ENCODE measurements around the gene KIF9.
"Not testable (repeated sequence)": the region's sequence is repeated elsewhere in the genome, so short reads cannot be mapped to it uniquely, and the experiment has no call there.

Gene KIF9

DNA sequence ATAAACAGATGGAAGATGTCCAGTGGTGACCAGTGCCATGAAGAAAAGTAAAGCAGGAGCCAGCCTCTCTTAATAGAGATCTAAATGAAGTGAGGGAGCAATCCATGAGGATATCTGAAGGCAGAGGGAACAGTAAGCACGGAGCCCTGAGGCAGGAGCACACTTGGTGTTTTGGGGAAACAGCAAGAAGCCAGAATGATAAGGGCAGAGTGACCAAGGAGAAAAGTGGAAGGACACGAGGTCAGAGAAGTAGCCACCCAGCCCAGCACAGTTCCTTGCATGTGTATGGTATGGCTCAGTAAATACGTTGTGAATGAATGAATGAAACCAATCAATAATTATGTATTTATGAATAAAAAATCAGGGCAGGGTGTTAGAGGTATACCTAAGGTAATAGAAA lies 11.8 kb upstream of the KIF9 start:
- DNase-seq, result no peak

GRCh38 chr3:47293822-47294221 lies 11.2 kb upstream of the KIF9 start:
- no peak for DNase-seq

GRCh38 chr3:47291754-47292420 lies 9.3 kb upstream of the KIF9 start:
- DNase-seq, result not testable (repeated sequence)

DNA sequence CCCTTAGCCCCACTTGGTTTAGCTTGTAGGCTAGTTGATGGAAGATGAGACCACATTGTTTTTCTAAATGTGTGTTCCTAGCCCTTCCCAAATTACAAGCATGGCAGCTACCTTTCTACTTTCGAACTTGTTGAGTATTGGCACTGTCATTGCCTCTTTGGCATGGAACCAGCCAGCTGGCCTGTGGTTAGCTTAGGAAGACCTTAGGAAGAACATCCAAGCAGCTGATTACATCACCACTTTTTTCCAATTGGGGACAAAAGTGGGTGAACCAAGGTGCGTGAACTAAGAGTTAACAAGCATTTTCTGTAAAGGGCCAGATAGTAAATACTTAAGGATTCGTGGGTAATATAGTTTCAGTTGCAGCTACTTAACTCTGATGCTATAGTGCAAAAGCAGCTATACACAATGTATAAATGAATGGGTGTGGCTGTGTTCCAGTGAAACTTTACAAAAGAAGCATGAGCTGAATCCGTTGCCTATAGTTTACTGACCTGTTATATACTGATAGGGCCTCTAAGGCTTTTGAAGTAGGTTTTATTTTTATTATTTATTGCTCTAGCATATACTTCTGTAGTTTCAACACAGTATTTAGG lies 8.7 kb upstream of the KIF9 start:
- DNase-seq, result no peak

GRCh38 chr3:47288966-47289910 lies 6.6 kb upstream of the KIF9 start:
- DNase-seq, result no peak

- DNase-seq, result peak; percentile 37
Observed at GRCh38 chr3:47283591-47284364, 1.2 kb upstream of the KIF9 start.

- peak; percentile 44 for DNase-seq
Observed at GRCh38 chr3:47283193-47283537, 566 bp upstream of the KIF9 start.

GRCh38 chr3:47280519-47280918 lies 2.1 kb downstream of the KIF9 start:
- no peak for DNase-seq

- DNase-seq, result no peak
Observed at GRCh38 chr3:47276558-47276957, 6.0 kb downstream of the KIF9 start.

DNA sequence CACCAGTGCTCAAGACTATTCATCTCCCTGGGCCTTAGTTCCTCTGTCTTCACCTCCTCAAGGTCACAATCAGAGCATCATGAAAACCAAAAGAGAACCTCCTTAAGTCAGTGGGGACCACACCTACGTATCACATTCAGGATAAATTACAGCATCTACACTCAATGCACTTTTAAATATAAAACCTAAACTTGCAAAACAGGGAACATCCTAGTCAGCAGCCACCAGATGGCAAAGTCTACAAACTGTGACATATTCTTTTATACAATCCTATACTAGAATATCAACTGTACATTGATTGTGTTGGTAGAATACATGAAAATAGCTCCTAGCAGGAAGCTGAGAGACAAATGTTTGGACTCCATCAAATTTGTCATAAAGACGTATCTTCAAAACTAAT lies 7.9 kb downstream of the KIF9 start:
- DNase-seq, result no peak

DNA sequence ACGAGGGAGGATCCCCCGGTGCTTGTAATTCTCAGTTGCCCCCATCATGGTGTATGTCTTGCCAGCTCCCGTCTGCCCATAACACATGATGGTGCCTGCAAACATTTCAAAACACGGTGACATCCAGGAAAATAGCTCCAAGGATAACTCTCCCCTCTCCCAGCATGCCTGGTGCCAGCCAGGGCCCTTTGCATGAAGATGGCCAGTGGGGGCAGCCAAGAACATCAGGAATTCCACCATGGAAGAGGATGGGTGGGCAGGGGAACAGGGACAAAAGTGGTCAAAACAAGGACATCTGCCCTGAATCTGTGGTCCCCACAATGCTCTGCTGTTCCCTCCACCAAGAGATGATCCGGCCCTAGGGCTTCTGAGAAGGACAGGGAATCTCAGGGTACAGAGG lies 9.0 kb downstream of the KIF9 start:
- DNase-seq, result no peak

GRCh38 chr3:47270526-47270925 lies 12.1 kb downstream of the KIF9 start:
- DNase-seq, result no peak

DNA sequence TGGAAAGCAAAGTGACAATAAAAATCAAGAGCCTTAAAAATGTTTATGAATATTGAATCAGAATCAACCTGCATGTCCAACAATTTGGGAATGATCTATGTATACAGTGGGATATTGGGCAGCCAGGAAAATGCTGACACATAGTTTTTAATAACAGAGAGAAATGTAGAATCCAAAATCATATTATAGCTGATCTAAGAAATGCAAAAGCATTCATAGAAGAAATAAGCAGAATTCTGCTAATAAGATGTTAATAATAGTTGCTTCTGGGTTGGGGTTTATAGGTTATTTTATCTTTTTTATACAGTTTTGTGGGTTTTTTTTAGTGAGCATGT lies 15.1 kb downstream of the KIF9 start:
- DNase-seq, result no peak

DNA sequence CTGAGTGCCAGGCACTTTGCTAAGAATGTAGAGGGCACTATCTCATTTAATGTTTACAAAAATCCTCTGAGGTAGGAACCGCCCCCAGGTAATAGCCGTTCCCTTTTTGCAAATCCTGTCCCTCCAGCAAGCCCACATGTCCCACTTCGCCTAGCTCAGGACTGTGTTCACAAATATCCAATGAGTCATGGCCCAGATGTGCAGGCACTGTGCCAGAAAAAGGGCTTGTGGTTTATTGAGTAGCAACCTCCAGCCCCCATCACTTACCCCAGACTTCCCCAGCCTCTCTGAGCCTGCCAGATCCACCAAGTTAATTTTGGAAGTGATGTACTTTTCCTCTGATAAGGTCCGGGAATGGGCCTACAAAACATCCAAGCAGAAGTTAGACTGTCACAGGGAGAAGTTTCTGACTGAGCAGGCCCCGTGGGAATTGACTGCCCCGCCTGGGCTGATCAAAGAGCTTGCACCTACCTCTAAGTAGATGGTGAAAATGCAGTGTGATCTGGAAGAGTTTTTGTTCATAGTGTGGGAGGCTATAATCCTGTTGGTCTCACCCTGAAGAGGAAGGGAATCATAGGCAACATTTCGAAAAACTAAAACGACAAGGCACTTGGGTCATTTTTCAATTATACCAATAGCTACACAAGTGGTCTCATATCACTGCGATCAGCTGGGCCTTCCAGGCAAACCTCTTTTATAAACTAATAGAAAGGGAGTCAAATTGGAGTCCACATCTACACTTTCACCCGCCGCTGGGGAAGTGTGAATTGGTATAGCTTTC lies 15.7 kb downstream of the KIF9 start:
- peak; percentile 99 for DNase-seq

GRCh38 chr3:47265725-47266428 lies 16.7 kb downstream of the KIF9 start:
- no peak for DNase-seq

DNA sequence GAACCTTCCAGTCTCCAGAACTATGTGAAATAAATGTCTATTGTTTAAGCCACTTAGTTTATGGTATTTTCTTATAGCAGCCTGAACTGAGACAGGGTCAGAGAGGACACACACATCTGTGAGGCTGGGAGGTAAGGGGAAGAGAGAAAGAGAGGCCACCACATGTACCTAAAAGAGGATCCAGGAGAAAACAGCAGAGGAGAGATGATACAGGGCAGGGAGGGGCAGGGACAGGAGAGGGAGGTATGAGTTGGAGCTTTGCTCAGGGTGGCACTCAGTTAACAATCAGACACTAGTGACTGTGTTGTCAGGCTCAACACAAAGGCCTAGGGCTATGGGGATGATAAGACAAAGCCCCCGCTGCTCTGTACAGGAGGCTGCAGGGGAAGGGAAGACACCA lies 17.6 kb downstream of the KIF9 start:
- no peak for DNase-seq

DNA sequence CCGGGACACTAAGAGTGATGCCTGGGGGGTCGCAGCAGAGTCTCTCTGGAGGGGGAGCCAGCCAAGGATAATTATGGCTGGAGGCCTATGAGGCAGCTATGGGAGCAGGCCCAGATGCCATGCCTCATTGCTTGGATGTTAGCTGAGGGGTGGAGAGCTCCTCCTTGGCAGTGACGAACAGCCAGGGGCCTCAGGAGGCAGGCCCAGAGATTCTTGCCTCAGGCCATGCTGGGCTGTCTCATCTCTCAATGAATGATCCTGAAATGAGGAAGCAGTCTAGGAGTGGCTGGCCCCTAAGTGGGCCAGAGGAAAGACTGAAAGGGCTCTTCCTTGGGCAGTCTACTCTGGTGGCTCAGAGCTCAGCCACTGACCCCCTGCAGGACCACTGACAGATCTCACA lies 21.3 kb downstream of the KIF9 start:
- no peak for DNase-seq

- DNase-seq, result no peak
Observed at GRCh38 chr3:47260605-47261004, 22.0 kb downstream of the KIF9 start.

DNA sequence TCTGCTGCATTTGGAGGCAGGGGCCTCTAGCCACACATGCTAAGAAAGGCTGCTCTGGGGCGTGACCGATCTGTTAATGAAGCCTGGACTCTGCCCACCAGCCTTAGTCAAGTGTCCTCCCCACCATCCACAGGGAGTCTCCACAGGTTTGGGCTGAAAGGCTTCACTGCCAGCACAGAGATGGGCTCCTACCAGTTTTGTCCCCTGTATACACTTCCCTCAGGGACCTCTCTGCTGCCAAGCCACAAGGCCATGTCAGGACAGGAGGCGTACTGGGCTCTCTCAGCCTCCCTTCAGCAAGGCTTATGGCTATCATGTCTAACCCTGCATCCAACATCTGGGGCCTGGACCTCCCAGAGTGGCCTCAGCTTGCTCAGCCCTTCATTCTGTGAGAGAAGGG lies 23.5 kb downstream of the KIF9 start:
- no peak for DNase-seq

GRCh38 chr3:47256331-47256730 lies 26.3 kb downstream of the KIF9 start:
- not testable (repeated sequence) for DNase-seq

DNA sequence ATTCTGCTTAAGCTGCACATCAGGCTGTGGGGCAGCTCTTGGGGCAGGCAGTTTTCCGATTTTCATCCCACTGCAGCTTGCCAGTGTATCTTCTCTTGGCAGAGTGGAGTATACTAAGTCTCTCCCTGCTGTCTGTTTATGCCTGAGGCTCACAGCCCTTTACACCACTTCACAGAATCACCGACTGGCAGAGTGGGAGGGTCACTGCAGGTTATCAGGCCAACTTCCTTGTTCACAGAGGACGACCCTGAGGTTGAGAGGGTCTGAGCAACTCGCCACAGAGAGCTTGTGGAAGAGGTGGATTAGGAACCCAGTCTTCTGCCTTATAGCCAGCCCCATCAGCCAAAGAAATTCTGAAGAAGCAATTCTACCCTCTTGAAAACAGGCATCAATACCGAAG lies 30.9 kb downstream of the KIF9 start:
- DNase-seq, result no peak

- not testable (repeated sequence) for DNase-seq
Observed at GRCh38 chr3:47251085-47251484, 31.5 kb downstream of the KIF9 start.

Data from RPMI8226 (cell line).